HG02973 (cell line): ENCODE results near the gene ZP4.
"Not testable (repeated sequence)": the region's sequence is repeated elsewhere in the genome, so short reads cannot be mapped to it uniquely, and the experiment has no call there.

Experiments
- ATAC-seq: cut with Tn5 transposase; IDR thresholded peaks from one replicate; pipeline ENCODE4 v1.9.1; 2021; ENCODE audit warnings: moderate library complexity; ENCODE audit not compliant: unreplicated experiment

The ZP4 gene

GRCh38 chr1:237877631-237878030 is 13.1 kb downstream of the ZP4 start:
- ATAC-seq, result no peak

- no peak for ATAC-seq
Measured at GRCh38 chr1:237875291-237875690, 15.4 kb downstream of the ZP4 start.

- no peak for ATAC-seq
Measured at GRCh38 chr1:237873487-237874211, 17.1 kb downstream of the ZP4 start.

- no peak for ATAC-seq
Measured at GRCh38 chr1:237868817-237869600, 21.7 kb downstream of the ZP4 start.

- no peak for ATAC-seq
Measured at GRCh38 chr1:237867380-237867888, 23.3 kb downstream of the ZP4 start.

- peak; percentile 52 for ATAC-seq
Measured at GRCh38 chr1:237864338-237865244, 26.1 kb downstream of the ZP4 start.

- ATAC-seq, result no peak
Measured at GRCh38 chr1:237863234-237863633, 27.5 kb downstream of the ZP4 start.

GRCh38 chr1:237861944-237862343 is 28.8 kb downstream of the ZP4 start:
- no peak for ATAC-seq

GRCh38 chr1:237858992-237859391 is 31.7 kb downstream of the ZP4 start:
- ATAC-seq, result no peak

- no peak for ATAC-seq
Measured at GRCh38 chr1:237857455-237857854, 33.3 kb downstream of the ZP4 start.

GRCh38 chr1:237852342-237852741 is 38.4 kb downstream of the ZP4 start:
- no peak for ATAC-seq

- no peak for ATAC-seq
Measured at GRCh38 chr1:237851210-237851845, 39.4 kb downstream of the ZP4 start.

GRCh38 chr1:237843516-237843915 is 47.2 kb downstream of the ZP4 start:
- not testable (repeated sequence) for ATAC-seq

GRCh38 chr1:237841485-237841884 is 49.2 kb downstream of the ZP4 start:
- no peak for ATAC-seq

- no peak for ATAC-seq
Measured at GRCh38 chr1:237838904-237839534, 51.7 kb downstream of the ZP4 start.

- ATAC-seq, result no peak
Measured at GRCh38 chr1:237838320-237838719, 52.4 kb downstream of the ZP4 start.

- ATAC-seq, result no peak
Measured at GRCh38 chr1:237834461-237834860, 56.3 kb downstream of the ZP4 start.

GRCh38 chr1:237834048-237834447 is 56.7 kb downstream of the ZP4 start:
- no peak for ATAC-seq

GRCh38 chr1:237832858-237833257 is 57.9 kb downstream of the ZP4 start:
- ATAC-seq, result no peak
